ENCODE results near the gene UBA6. TPM values are rescaled to one million over a fixed set of nuclear protein-coding genes. Genes with fewer than 3 reads are reported as not detected.

UBA6 gene
- total and polyA plus RNA-seq, 9 of the 15 experiments (the other 6 are each of a cell fraction or from before 2014, with no cell fraction given): 22.9 to 139 (median 94.6) TPM

DNA sequence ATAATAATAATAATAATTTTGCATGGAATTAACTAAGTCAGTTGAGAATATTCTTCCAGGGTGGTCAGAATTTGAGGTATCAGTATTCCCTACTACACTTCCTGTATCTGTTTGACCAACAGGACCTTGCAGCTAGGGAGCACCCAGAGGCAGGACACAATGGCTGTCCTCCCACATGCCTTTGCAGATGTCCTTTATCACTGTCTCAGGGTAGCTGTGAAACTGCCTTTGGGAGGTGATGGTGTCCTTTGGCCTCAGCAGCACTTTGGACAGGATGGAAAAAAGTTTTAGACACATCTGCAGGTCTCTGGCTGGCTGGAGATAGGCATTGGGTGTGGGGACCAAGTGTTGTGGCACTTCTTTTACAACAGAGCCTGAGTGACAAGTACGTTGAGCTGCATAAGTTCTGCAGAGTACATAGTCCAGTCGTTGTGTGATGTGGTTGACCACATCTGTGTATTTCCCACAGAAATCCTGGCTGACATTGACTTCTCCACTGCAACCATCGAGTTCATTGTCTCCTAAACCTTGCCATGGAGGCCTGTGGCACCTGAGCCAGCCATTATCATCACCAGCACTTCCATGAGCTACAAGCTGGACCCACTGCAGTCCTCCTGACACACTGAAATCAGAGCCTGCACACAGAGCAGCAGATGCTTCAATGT is 19.1 kb upstream of the UBA6 start:
- FAIRE-seq (peak; percentile 77), ATAC-seq (peak; percentile 35), DNase-seq (ENCODE audit: extremely low read depth in 1 of 4, low spot score in 3 of 4) (peak in 2 of 4 experiments; percentile 54 to 76)
- Histone ChIP-seq H3K36me3 (ENCODE audit: control insufficient read depth, insufficient read depth, low read length) (peaks cover 38% of the 10 kb centered on the region), H3K9me1 (ENCODE audit: control insufficient read depth, insufficient read depth, low read length) (no peaks in the 10 kb centered on the region), H3K4me3 (no peak overlapping the region), H2AFZ (ENCODE audit: low read depth, low read length) (peak overlapping the region; percentile 66), H4K20me1 (replicated peaks; ENCODE audit: control insufficient read depth, insufficient read depth, low read length) (no peaks in the 10 kb centered on the region), H3K4me2 (ENCODE audit: insufficient read depth, low read length) (peak overlapping the region; percentile 68), H3K27me3 (ENCODE audit: control insufficient read depth in 2 of 2, insufficient read depth in 2 of 2, low read length in 2 of 2) (no peaks in the 10 kb centered on the region), H3K79me2 (ENCODE audit: control insufficient read depth, insufficient read depth, low read length) (peaks cover 55% of the 10 kb centered on the region), H3K9ac (ENCODE audit: insufficient read depth in 1 of 2, low read depth in 2 of 2, low read length in 2 of 2) (peak overlapping the region; percentile 82 to 88; a peak in 3 of 4 replicates), H3K9me3 (replicated peaks; ENCODE audit: control insufficient read depth, insufficient read depth, low read depth, low read length) (no peaks in the 10 kb centered on the region), H3K4me1 (replicated peaks in 1 of 2; ENCODE audit: control insufficient read depth in 2 of 2, insufficient read depth in 2 of 2, low read length in 2 of 2) (peaks cover 19 to 42% of the 10 kb centered on the region in 2 experiments), H3K27ac (ENCODE audit: extremely low read depth, low read depth, low read length) (peak overlapping the region; percentile 99)
- in situ Hi-C loops (cut with MboI): no loop called here
- ChIA-PET CTCF (ENCODE audit: low intra/inter-chr PET ratio) (no interaction called here), POLR2A (interaction anchor here (0.7 to 2.1 kb wide), 6 partner anchors 9 to 429 kb away, joined by 3 to 9 read pairs (median 5); partner anchors contain the start of gene UBA6)
- WGBS (ENCODE audit: insufficient coverage, low coverage, missing lambda C conversion rate): 38% methylated on average over 3 of the region's 3 CpGs
- no TSS peak for BruUV-seq (replicated peaks)
- intact Hi-C loops (cut with micrococcal nuclease): loop anchor here (5.0 to 10.0 kb wide), 2 partner anchors 173 to 195 kb away; partner anchors contain the start of gene CENPC
- no peak for TF ChIP-seq IRF2 (CRISPR knock-in tag; IDR thresholded peaks at IDR 0.05)
- TF ChIP-seq, protein P1, sequence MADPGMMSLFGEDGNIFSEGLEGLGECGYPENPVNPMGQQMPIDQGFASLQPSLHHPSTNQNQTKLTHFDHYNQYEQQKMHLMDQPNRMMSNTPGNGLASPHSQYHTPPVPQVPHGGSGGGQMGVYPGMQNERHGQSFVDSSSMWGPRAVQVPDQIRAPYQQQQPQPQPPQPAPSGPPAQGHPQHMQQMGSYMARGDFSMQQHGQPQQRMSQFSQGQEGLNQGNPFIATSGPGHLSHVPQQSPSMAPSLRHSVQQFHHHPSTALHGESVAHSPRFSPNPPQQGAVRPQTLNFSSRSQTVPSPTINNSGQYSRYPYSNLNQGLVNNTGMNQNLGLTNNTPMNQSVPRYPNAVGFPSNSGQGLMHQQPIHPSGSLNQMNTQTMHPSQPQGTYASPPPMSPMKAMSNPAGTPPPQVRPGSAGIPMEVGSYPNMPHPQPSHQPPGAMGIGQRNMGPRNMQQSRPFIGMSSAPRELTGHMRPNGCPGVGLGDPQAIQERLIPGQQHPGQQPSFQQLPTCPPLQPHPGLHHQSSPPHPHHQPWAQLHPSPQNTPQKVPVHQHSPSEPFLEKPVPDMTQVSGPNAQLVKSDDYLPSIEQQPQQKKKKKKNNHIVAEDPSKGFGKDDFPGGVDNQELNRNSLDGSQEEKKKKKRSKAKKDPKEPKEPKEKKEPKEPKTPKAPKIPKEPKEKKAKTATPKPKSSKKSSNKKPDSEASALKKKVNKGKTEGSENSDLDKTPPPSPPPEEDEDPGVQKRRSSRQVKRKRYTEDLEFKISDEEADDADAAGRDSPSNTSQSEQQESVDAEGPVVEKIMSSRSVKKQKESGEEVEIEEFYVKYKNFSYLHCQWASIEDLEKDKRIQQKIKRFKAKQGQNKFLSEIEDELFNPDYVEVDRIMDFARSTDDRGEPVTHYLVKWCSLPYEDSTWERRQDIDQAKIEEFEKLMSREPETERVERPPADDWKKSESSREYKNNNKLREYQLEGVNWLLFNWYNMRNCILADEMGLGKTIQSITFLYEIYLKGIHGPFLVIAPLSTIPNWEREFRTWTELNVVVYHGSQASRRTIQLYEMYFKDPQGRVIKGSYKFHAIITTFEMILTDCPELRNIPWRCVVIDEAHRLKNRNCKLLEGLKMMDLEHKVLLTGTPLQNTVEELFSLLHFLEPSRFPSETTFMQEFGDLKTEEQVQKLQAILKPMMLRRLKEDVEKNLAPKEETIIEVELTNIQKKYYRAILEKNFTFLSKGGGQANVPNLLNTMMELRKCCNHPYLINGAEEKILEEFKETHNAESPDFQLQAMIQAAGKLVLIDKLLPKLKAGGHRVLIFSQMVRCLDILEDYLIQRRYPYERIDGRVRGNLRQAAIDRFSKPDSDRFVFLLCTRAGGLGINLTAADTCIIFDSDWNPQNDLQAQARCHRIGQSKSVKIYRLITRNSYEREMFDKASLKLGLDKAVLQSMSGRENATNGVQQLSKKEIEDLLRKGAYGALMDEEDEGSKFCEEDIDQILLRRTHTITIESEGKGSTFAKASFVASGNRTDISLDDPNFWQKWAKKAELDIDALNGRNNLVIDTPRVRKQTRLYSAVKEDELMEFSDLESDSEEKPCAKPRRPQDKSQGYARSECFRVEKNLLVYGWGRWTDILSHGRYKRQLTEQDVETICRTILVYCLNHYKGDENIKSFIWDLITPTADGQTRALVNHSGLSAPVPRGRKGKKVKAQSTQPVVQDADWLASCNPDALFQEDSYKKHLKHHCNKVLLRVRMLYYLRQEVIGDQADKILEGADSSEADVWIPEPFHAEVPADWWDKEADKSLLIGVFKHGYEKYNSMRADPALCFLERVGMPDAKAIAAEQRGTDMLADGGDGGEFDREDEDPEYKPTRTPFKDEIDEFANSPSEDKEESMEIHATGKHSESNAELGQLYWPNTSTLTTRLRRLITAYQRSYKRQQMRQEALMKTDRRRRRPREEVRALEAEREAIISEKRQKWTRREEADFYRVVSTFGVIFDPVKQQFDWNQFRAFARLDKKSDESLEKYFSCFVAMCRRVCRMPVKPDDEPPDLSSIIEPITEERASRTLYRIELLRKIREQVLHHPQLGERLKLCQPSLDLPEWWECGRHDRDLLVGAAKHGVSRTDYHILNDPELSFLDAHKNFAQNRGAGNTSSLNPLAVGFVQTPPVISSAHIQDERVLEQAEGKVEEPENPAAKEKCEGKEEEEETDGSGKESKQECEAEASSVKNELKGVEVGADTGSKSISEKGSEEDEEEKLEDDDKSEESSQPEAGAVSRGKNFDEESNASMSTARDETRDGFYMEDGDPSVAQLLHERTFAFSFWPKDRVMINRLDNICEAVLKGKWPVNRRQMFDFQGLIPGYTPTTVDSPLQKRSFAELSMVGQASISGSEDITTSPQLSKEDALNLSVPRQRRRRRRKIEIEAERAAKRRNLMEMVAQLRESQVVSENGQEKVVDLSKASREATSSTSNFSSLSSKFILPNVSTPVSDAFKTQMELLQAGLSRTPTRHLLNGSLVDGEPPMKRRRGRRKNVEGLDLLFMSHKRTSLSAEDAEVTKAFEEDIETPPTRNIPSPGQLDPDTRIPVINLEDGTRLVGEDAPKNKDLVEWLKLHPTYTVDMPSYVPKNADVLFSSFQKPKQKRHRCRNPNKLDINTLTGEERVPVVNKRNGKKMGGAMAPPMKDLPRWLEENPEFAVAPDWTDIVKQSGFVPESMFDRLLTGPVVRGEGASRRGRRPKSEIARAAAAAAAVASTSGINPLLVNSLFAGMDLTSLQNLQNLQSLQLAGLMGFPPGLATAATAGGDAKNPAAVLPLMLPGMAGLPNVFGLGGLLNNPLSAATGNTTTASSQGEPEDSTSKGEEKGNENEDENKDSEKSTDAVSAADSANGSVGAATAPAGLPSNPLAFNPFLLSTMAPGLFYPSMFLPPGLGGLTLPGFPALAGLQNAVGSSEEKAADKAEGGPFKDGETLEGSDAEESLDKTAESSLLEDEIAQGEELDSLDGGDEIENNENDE (IDR thresholded peaks at IDR 0.05; ENCODE audit: low read depth, low read length): no peak
- TF ChIP-seq SREBF1 (IDR thresholded peaks at IDR 0.05; ENCODE audit: borderline replicate concordance, low read depth, low read length): no peak
- TF ChIP-seq ZNF766 (CRISPR knock-in tag; conservative IDR thresholded peaks at IDR 0.05): no peak
- no peak for TF ChIP-seq MNT (conservative IDR thresholded peaks at IDR 0.05)

Data from K562 (cell line).